Stimulated activated CD8-positive, alpha-beta memory T cell treated with anti-CD3 and anti-CD28 coated beads, Interleukin-12 subunit alpha, Interleukin-12 subunit beta, amount 100 ng/mL, for 24 hours (primary cell): Measurements from ENCODE around the gene ARHGAP20.
"Not testable (repeated sequence)": the region's sequence is repeated elsewhere in the genome, so short reads cannot be mapped to it uniquely, and the experiment has no call there.

Experiments
- DNase-seq: peaks from one replicate; pipeline ENCODE4 v3.0.0-alpha.2; 2020; ENCODE audit errors: extremely low read depth

Gene ARHGAP20

GRCh38 chr11:110720431-110721275 lies 8.4 kb upstream of the ARHGAP20 start:
- no peak for DNase-seq

- no peak for DNase-seq
Observed at GRCh38 chr11:110716361-110716760, 4.1 kb upstream of the ARHGAP20 start.

- DNase-seq: no peak
Observed at GRCh38 chr11:110715541-110715940, 3.3 kb upstream of the ARHGAP20 start.

- DNase-seq: no peak
Observed at GRCh38 chr11:110713449-110713776, 1.2 kb upstream of the ARHGAP20 start.

- no peak for DNase-seq
Observed at GRCh38 chr11:110712659-110713448, 617 bp upstream of the ARHGAP20 start.

GRCh38 chr11:110711448-110711775 lies 825 bp downstream of the ARHGAP20 start:
- DNase-seq: no peak

GRCh38 chr11:110710628-110711381 lies 1.4 kb downstream of the ARHGAP20 start:
- no peak for DNase-seq

GRCh38 chr11:110704210-110704864 lies 7.9 kb downstream of the ARHGAP20 start:
- no peak for DNase-seq

GRCh38 chr11:110691926-110692325 lies 20.3 kb downstream of the ARHGAP20 start:
- DNase-seq: no peak

- no peak for DNase-seq
Observed at GRCh38 chr11:110689306-110689705, 22.9 kb downstream of the ARHGAP20 start.

- no peak for DNase-seq
Observed at GRCh38 chr11:110679323-110679975, 32.8 kb downstream of the ARHGAP20 start.

GRCh38 chr11:110675548-110675947 lies 36.7 kb downstream of the ARHGAP20 start:
- DNase-seq: no peak

- DNase-seq: no peak
Observed at GRCh38 chr11:110665689-110666465, 46.4 kb downstream of the ARHGAP20 start.

- DNase-seq: no peak
Observed at GRCh38 chr11:110655967-110656366, 56.3 kb downstream of the ARHGAP20 start.

- DNase-seq: no peak
Observed at GRCh38 chr11:110654456-110654855, 57.8 kb downstream of the ARHGAP20 start.

GRCh38 chr11:110645253-110645652 lies 67.0 kb downstream of the ARHGAP20 start:
- DNase-seq: no peak

GRCh38 chr11:110634370-110634769 lies 77.9 kb downstream of the ARHGAP20 start:
- DNase-seq: no peak

GRCh38 chr11:110631551-110631950 lies 80.7 kb downstream of the ARHGAP20 start:
- DNase-seq: no peak

GRCh38 chr11:110629594-110629993 lies 82.6 kb downstream of the ARHGAP20 start:
- DNase-seq: no peak

- DNase-seq: no peak
Observed at GRCh38 chr11:110621826-110622225, 90.4 kb downstream of the ARHGAP20 start.

GRCh38 chr11:110619366-110619765 lies 92.9 kb downstream of the ARHGAP20 start:
- DNase-seq: not testable (repeated sequence)
